IMR-90 (cell line): ENCODE measurements around the gene FUBP3.

Source experiments
- CEBPB ChIP-seq: IDR thresholded peaks from 2 replicates; pipeline ENCODE4 v1.6.1; 2012; ENCODE audit warnings: low read depth, low read length, improper control_type of control experiment
- FOS ChIP-seq: fragments of 150-350 bp; IDR thresholded peaks from 2 replicates; pipeline ENCODE4 v1.6.1; 2016; ENCODE audit warnings: low read depth, low read length
- MAFK ChIP-seq: IDR thresholded peaks from 2 replicates; pipeline ENCODE4 v1.6.1; 2012; ENCODE audit warnings: low read depth, low read length, improper control_type of control experiment
- MAZ ChIP-seq: IDR thresholded peaks from 2 replicates; pipeline ENCODE4 v1.6.1; 2012; ENCODE audit warnings: low read depth, mild to moderate bottlenecking, low read length, improper control_type of control experiment, moderate library complexity, borderline replicate concordance
- MXI1 ChIP-seq: IDR thresholded peaks from 2 replicates; pipeline ENCODE4 v1.6.1; 2012; ENCODE audit warnings: low read depth, mild to moderate bottlenecking, low read length, moderate library complexity, borderline replicate concordance
- POLR2A ChIP-seq: IDR thresholded peaks from 2 replicates; pipeline ENCODE4 v1.6.1; 2012; ENCODE audit warnings: mild to moderate bottlenecking, low read depth, low read length
- RAD21 ChIP-seq: IDR thresholded peaks from 2 replicates; pipeline ENCODE4 v1.6.1; 2012; ENCODE audit warnings: low read length, improper control_type of control experiment
- RCOR1 ChIP-seq: IDR thresholded peaks from 2 replicates; pipeline ENCODE4 v1.6.1; 2012; ENCODE audit warnings: mild to moderate bottlenecking, low read length, improper control_type of control experiment; ENCODE audit not compliant: insufficient replicate concordance
- RFX5 ChIP-seq: IDR thresholded peaks from 2 replicates; pipeline ENCODE4 v1.8.0; 2012; ENCODE audit warnings: low read depth, mild to moderate bottlenecking, low read length, moderate library complexity
- SMC3 ChIP-seq: fragments of 150-350 bp; IDR thresholded peaks from 2 replicates; pipeline ENCODE4 v1.6.1; 2016; ENCODE audit warnings: low read depth, mild to moderate bottlenecking, antibody characterized with exemption, low read length, moderate library complexity
- TF ChIP-seq, protein P1 (sequence below): conservative IDR thresholded peaks from 2 replicates; pipeline ENCODE4 v1.5.1; 2012; ENCODE audit warnings: mild to moderate bottlenecking, low read depth, low read length, improper control_type of control experiment
- TF ChIP-seq, protein P2 (sequence below): fragments of 150-350 bp; IDR thresholded peaks from 2 replicates; pipeline ENCODE4 v1.6.1; 2017; ENCODE audit warnings: mild to moderate bottlenecking, antibody characterized with exemption, low read length, low read depth
- TF ChIP-seq, protein P3 (sequence below): fragments of 150-350 bp; IDR thresholded peaks from 2 replicates; pipeline ENCODE4 v1.6.1; 2016; ENCODE audit warnings: low read depth, mild to moderate bottlenecking, low read length, moderate library complexity, borderline replicate concordance

DNA sequence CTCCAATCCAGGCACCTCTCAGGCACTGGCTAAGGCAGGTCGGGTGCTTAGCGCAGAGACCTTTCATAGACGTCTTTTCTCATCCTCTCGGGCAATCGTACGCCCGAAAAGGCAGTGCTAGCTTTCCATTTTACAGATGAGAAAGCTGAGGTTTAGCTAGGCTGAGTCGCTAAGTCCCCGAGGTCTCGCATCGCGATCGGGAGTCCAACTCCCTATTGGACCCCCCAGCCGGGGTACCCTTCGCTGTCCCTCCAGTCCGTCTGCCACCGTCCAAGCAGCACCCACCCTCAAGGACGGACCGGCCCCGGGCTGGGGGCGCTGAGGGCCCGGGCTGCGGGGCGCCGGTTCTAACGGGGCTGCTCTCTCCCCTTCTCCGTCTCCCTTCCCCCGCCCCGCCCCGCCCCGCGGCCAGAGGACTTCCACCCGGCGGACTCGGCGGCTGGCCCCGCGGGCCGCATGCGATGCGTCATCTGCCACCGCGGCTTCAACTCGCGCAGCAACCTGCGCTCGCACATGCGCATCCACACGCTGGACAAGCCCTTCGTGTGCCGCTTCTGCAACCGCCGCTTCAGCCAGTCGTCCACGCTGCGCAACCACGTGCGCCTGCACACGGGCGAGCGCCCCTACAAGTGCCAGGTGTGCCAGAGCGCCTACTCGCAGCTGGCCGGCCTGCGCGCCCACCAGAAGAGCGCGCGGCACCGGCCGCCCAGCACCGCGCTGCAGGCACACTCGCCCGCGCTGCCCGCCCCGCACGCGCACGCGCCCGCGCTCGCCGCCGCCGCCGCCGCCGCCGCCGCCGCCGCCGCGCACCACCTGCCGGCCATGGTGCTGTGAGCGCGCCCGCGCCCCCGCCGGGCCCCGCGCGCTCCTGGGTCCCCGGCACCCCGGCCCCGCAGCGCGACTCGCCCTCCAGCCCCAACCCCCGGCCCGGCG, 101.7 kb downstream of the FUBP3 start:
- TF ChIP-seq, protein P1, sequence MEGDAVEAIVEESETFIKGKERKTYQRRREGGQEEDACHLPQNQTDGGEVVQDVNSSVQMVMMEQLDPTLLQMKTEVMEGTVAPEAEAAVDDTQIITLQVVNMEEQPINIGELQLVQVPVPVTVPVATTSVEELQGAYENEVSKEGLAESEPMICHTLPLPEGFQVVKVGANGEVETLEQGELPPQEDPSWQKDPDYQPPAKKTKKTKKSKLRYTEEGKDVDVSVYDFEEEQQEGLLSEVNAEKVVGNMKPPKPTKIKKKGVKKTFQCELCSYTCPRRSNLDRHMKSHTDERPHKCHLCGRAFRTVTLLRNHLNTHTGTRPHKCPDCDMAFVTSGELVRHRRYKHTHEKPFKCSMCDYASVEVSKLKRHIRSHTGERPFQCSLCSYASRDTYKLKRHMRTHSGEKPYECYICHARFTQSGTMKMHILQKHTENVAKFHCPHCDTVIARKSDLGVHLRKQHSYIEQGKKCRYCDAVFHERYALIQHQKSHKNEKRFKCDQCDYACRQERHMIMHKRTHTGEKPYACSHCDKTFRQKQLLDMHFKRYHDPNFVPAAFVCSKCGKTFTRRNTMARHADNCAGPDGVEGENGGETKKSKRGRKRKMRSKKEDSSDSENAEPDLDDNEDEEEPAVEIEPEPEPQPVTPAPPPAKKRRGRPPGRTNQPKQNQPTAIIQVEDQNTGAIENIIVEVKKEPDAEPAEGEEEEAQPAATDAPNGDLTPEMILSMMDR: no peak
- TF ChIP-seq POLR2A (no peak), FOS (peak; percentile 25; the same call in 1 of the 2 replicates), SMC3 (no peak), CEBPB (0 out of 2 replicates have a peak, but pooled peaks have one; percentile 3), RCOR1 (no peak), MAFK (no peak), RAD21 (no peak), RFX5 (no peak), MXI1 (peak; percentile 96), MAZ (peak; percentile 37; the same call in 1 of the 2 replicates)
- TF ChIP-seq, protein P2, sequence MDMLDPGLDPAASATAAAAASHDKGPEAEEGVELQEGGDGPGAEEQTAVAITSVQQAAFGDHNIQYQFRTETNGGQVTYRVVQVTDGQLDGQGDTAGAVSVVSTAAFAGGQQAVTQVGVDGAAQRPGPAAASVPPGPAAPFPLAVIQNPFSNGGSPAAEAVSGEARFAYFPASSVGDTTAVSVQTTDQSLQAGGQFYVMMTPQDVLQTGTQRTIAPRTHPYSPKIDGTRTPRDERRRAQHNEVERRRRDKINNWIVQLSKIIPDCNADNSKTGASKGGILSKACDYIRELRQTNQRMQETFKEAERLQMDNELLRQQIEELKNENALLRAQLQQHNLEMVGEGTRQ: peak; percentile 62
- TF ChIP-seq, protein P3, sequence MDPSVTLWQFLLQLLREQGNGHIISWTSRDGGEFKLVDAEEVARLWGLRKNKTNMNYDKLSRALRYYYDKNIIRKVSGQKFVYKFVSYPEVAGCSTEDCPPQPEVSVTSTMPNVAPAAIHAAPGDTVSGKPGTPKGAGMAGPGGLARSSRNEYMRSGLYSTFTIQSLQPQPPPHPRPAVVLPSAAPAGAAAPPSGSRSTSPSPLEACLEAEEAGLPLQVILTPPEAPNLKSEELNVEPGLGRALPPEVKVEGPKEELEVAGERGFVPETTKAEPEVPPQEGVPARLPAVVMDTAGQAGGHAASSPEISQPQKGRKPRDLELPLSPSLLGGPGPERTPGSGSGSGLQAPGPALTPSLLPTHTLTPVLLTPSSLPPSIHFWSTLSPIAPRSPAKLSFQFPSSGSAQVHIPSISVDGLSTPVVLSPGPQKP: no peak
